Stimulated activated CD4-positive, alpha-beta T cell treated with anti-CD3 and anti-CD28 coated beads, Interleukin-4, amount 100 ng/mL, for 1 hour (primary cell): Measurements from ENCODE around the gene GBP5.
"Not testable (repeated sequence)": the region's sequence is repeated elsewhere in the genome, so short reads cannot be mapped to it uniquely, and the experiment has no call there.

Source experiments
- DNase-seq: peaks from one replicate; pipeline ENCODE4 v3.0.0-alpha.2; 2020

The GBP5 gene

DNA sequence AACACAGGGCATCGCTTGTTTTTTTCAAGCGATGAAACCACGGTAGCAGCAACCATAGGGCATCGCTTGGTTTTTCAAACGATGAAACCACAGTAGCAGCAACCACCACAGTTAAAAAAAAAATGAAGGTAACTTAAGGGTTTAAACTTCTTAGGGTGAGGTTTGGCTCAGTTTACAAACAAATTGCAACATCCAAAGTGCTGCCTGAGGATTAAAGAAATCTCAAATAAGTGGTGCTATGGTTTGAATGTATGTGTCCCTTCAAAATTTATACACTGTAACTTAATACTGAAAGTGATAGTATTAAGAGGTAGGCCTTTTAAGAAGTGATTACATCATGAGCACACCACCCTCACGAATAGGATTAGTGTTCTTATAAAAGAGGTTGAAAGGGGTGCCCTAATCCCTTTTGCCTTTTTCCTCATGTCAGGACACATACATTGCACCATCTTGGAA is 6.4 kb upstream of the GBP5 start:
- no peak for DNase-seq

DNA sequence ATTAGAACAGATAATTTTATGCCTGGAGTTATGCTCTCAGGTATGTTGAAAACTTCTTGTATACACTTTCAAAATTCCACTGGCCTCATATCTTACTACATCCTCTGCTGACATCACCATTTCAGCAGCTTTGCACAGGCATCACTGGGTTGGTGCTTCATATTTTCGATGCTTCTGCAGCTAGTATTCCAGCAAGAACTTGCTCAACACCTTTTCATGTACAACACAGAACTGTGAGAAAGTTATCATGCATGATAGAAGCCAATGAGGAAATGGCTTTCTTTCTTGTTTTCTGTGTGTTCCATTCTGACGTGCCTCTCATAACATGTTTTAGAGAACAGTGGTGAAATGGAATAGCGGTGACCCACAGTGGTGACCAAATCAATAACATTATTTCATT is 5.1 kb upstream of the GBP5 start:
- no peak for DNase-seq

DNA sequence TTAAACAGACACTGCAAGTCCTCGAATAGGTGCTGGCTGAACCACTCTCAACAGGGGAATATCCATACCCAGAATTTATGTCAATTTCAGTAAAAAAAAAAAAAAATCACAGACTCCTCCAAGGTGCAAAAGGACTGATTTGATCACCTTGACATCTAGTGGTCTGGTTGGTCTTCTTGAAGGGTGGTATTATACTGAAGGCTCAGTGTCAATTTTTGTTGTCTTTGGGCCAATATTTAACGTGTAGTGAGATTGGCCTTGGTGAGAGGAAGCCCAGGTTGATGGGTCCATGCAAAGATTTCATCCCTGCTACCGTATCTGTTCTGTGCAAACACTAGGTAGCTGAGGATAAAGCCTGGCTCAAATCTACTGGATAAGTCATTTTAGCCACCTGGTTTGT is 4.0 kb upstream of the GBP5 start:
- no peak for DNase-seq

- no peak for DNase-seq
These were observed 1.8 kb upstream of the GBP5 start for GRCh38 chr1:89274411-89274857.

DNA sequence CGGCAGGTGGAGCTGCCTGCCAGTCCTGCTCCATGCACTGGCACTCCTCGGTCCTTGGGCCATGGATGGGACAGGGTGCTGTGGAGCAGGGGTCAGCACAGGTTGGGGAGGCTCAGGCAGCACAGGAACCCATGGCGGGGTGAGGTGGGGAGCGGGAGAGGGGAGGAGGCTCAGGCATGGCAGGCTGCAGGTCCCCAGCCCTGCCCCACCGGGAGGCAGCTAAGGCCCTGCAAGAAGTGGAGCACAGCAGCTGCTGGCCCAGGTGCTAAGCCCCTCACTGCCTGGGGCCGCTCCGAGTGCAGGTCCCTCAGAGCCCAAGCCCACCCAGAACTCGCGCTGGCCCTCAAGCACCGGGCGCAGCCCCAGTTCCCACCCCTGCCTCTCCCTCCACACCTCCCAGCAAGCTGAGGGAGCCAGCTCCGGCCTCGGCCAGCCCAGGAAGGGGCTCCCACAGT is 691 bp upstream of the GBP5 start:
- peak; percentile 27 for DNase-seq

DNA sequence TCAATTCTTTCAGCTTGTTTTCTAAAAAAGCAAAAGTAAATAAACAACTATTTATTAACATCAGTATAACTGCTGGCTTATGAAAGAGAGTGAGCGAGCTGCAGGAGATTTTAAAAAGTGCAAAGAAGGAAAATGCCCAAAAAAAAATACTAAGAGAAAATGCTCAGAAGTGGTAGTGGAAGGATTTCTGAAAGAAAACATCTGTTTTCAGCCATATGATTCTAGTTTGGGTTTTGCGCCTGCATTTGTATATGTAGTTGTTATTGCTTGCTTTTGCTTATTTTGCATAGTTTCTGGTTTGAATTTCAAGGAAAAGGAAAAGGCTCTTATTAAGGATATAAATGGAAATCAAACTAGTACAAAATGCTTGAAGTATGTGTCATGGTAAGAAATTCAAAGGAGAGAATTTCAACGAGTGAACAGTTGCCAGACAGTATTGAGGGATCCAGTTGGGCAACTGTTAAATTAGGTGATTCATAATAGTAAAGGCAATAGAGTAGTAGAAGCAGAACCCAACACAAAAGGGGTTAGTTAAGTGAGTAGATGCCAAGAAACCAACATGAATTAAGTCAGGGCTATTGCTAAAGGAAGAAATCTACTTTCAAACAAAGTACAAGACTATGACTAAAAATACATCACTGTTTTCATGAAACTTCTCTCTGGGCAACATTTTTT is 1.2 kb downstream of the GBP5 start:
- DNase-seq, result no peak

- no peak for DNase-seq
These were observed 2.2 kb downstream of the GBP5 start for GRCh38 chr1:89270423-89270822.

- no peak for DNase-seq
These were observed 3.4 kb downstream of the GBP5 start for GRCh38 chr1:89269277-89269676.

GRCh38 chr1:89262643-89263042 is 10.0 kb downstream of the GBP5 start:
- no peak for DNase-seq

DNA sequence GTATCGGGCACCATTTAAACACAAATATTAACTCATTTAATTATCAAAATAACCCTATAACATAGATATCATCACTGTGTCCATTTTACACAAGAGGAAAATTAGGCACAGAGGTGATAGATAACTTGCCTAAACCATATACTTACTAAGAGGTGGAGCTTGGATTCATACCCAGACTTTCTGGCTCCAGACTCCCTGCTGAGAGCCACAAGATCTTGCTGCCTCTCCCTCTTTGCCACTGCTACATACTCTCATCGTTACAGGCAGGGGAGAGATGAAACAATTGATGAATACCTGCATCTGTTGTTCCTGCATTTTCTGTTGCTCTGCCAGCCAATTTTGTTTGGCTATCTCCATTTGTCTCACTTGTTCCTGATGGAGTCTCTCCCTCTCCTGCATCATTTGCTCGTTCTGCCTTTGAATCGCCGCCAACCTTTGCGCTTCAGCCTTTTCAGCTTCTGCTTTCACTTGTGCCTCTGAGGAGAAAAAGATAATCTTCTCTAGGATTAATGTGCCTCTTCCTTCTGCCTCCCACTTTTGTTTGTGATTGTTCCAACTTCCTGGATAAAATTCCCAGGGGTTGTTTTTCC is 10.6 kb downstream of the GBP5 start:
- no peak for DNase-seq

DNA sequence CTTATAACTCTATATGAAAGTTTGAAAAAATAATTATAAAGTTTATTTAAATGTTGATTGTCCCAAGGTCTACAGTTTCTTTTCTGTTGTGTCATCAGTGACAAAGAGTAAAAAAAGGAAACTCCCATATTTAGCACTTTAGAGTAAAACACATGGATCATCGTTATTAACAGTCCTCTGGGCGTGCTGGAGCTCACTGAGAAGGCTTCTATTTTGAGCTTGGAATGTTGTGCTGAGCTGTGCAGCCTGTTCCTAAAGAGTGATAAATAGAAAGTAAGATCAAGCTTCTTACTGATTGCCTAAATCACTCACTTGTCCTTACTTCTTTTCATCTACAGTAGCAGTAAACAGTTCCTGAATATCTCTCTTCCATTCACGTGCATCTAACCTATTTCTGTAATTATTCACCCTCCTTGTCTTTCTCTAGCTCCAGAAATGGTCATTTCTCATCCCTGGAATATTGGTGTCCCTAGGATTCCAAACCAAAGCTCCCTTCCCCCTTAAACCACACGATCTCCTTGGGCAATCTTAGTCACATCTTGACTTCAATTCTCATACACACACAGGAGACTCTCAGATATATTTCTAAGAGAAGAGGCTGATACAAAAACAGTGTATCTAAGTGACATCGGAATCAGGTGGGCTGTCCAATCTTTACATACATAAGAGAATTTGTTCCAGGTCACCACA is 11.9 kb downstream of the GBP5 start:
- no peak for DNase-seq

DNA sequence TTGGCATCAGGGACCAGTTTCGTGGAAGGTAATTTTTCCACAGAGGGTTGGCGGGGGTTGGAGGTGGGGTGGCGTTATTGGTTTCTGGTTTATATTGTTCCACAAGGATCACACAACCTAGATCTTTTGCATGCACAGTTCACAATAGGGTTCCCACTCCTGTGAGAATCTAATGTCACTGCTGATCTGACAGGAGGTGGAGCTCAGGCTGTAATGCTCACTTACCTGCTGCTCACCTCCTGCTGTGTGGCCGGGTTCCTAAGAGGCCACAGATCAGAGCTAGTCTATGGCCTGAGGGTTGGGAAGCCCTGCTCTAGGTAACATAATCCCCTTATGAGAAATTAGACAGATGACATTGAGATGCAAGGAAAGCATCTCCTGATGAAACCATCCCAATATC is 12.6 kb downstream of the GBP5 start:
- DNase-seq, result no peak

- DNase-seq, result peak; percentile 32
These were observed 13.2 kb downstream of the GBP5 start for GRCh38 chr1:89259283-89259971.

- DNase-seq, result no peak
These were observed 15.6 kb downstream of the GBP5 start for GRCh38 chr1:89257041-89257440.

GRCh38 chr1:89255581-89255980 is 17.1 kb downstream of the GBP5 start:
- DNase-seq, result not testable (repeated sequence)

- DNase-seq, result no peak
These were observed 17.9 kb downstream of the GBP5 start for GRCh38 chr1:89254658-89255287.

DNA sequence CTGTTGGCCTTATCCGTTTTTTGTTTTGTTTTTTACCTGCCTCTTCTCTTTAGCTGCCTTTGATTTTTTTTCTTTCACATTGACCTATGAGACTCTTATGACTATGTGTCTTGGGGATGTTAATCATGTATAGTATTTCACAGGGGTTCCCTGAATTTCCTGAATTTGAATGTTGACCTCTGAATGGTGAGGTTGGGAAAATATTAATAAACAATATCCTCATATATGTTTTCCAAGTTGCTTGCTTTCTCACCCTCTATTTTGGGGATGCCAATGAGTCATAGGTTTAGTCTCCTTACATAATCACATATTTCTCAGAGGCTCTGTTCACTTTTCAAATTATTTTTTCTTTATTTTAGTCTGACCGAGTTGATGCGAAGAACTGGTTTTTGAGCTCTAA is 29.6 kb downstream of the GBP5 start:
- no peak for DNase-seq
